GM12878 (cell line): ENCODE measurements around the gene LMO2. TPM values are rescaled to one million over a fixed set of nuclear protein-coding genes. Genes with fewer than 3 reads are reported as not detected.

Experiments
- ATAC-seq: fragments of 200-7000 bp; cut with Tn5 transposase; 3 replicates; pipeline ENCODE4 v1.9.1; 2020; ENCODE audit warnings: mild to moderate bottlenecking, moderate library complexity
- BruUV-seq: library from RNA; stranded (reverse); fragments of 400-500 nt; replicated peaks from 2 replicates; lab custom pipeline; 2021; lab: Mats Ljungman, UMichigan
- CTCF ChIA-PET: fragments of 300-600 bp; sonication (Branson Sonifier 250); formaldehyde crosslinking; extraction: SDS; loops from one replicate; lab custom pipeline; 2021; ENCODE audit warnings: inconsistent platforms; lab: Yijun Ruan, JAX
- POLR2A ChIA-PET: fragments of 350-600 bp; formaldehyde crosslinking; extraction: SDS; loops from one replicate; lab custom pipeline; 2021; ENCODE audit warnings: inconsistent platforms; lab: Charles Lee
- RAD21 ChIA-PET: fragments of 300-600 bp; sonication (Branson Sonifier 250); formaldehyde crosslinking; loops from one replicate; lab custom pipeline; 2023; ENCODE audit warnings: antibody characterized with exemption; ENCODE audit not compliant: unreplicated experiment; lab: Charles Lee
- SMC1A ChIA-PET: fragments of 300-600 bp; sonication (Branson Sonifier 250); formaldehyde crosslinking; loops from one replicate; lab custom pipeline; 2023; ENCODE audit not compliant: unreplicated experiment, uncharacterized antibody; lab: Charles Lee
- DNase-seq: peaks from one replicate; pipeline ENCODE4 v3.0.0-alpha.2; 2011; ENCODE audit warnings: low read depth, low spot score
- FAIRE-seq: peaks from 3 replicates; lab custom pipeline; 2011; peaks lifted over from hg19 to GRCh38; lab: Jason Lieb, UNC
- H2AFZ ChIP-seq: 2 replicates; pipeline ENCODE4 v1.6.0; 2011; ENCODE audit warnings: low read depth, low read length, control low read depth; ENCODE audit not compliant: control insufficient read depth
- H3K27ac ChIP-seq: 2 replicates; pipeline ENCODE4 v1.5.1; 2011; ENCODE audit warnings: control low read depth; ENCODE audit not compliant: control insufficient read depth, insufficient read depth
- H3K27me3 ChIP-seq, 2 experiments: replicated peaks in 1 of 2; 2 replicates each; pipeline versions ENCODE4 v1.6.0 to v1.6.1; 2011; ENCODE audit warnings: low read length in 1 of 2; ENCODE audit not compliant: control insufficient read depth in 2 of 2, insufficient read depth in 2 of 2
- H3K36me3 ChIP-seq, 2 experiments: 2 replicates each; pipeline ENCODE4 v1.5.1; 2011; ENCODE audit warnings: low read length in 1 of 2; ENCODE audit not compliant: control insufficient read depth in 2 of 2, insufficient read depth in 2 of 2
- H3K4me1 ChIP-seq: 2 replicates; pipeline ENCODE4 v1.6.1; 2011; ENCODE audit warnings: mild to moderate bottlenecking, low read length, moderate library complexity, mixed read lengths; ENCODE audit not compliant: control insufficient read depth, insufficient read depth
- H3K4me2 ChIP-seq: 2 replicates; pipeline ENCODE4 v1.6.0; 2011; ENCODE audit warnings: control low read depth; ENCODE audit not compliant: control insufficient read depth, insufficient read depth
- H3K4me3 ChIP-seq: fragments of 200-600 bp; sonication (generic); 2 replicates; pipeline ENCODE4 v1.5.1; 2016
- H3K79me2 ChIP-seq: 2 replicates; pipeline ENCODE4 v1.6.0; 2011; ENCODE audit warnings: low read length; ENCODE audit not compliant: control insufficient read depth, insufficient read depth
- H3K9ac ChIP-seq: 2 replicates; pipeline ENCODE4 v1.8.0; 2011; ENCODE audit warnings: low read length, control low read depth, mixed read lengths; ENCODE audit not compliant: control insufficient read depth, insufficient read depth
- H3K9me3 ChIP-seq: replicated peaks from 3 replicates; pipeline ENCODE4 v1.5.1; 2011; ENCODE audit warnings: mild to moderate bottlenecking, low read length; ENCODE audit not compliant: control insufficient read depth, insufficient read depth
- H4K20me1 ChIP-seq: 2 replicates; pipeline ENCODE4 v1.6.0; 2011; ENCODE audit not compliant: control insufficient read depth, insufficient read depth
- MEF2B ChIP-seq: fragments of 450-650 bp; IDR thresholded peaks from 2 replicates; pipeline ENCODE4 v1.6.1; 2018; ENCODE audit warnings: mild to moderate bottlenecking, moderate library complexity; ENCODE audit not compliant: partially characterized antibody, poor library complexity, severe bottlenecking
- NFXL1 ChIP-seq: fragments of 450-650 bp; IDR thresholded peaks from 2 replicates; pipeline ENCODE4 v1.6.1; 2017; ENCODE audit warnings: antibody characterized with exemption, mild to moderate bottlenecking, borderline replicate concordance
- RCOR1 ChIP-seq: conservative IDR thresholded peaks from 2 replicates; pipeline ENCODE4 v1.6.1; 2012; ENCODE audit warnings: low read depth, low read length, improper control_type of control experiment
- STAT3 ChIP-seq: IDR thresholded peaks from 2 replicates; pipeline ENCODE4 v1.6.1; 2011; ENCODE audit warnings: low read depth, low read length, improper control_type of control experiment
- WGBS: methylation state at CpG from one replicate; pipeline ENCODE4 v1.1.6; 2016; ENCODE audit warnings: low lambda C conversion rate; ENCODE audit not compliant: insufficient replicate concordance, insufficient coverage; ENCODE audit errors: missing lambda C conversion rate; 5-methylcytosine and 5-hydroxymethylcytosine counted together
- in situ Hi-C: fragments of 300-500 bp; cut with MboI; formaldehyde crosslinking; loops from 9 replicates; pipeline ENCODE4 v1.14.3; 2018; ENCODE audit warnings: mixed read lengths
- intact Hi-C: fragments of 100-400 bp; cut with micrococcal nuclease; formaldehyde crosslinking; loops from one replicate; pipeline ENCODE4 v1.14.2; 2022; ENCODE audit not compliant: unreplicated experiment
- polyA plus RNA-seq, 11 experiments: library from polyadenylated mRNA; depleted of rRNA in 4 of 11; unstranded in 6 of 11; stranded (reverse) in 5 of 11; fragments of >200 nt; fragmentation: Nextera tagmentation in 4 of 11; fragmentation: Illumina TruSeq in 1 of 11; extraction: Ambion mirVana in 4 of 11; extraction: Trizol in 1 of 11; gene quantifications; 1 replicate in 1 of 11; 2 replicates in 10 of 11; pipeline versions ENCODE4 v1.2.1 to v1.2.3, GENCODE V29; 2011 to 2016; ENCODE audit warnings: inconsistent platforms in 2 of 11, missing spikeins in 2 of 11, low read depth in 1 of 11
- total RNA-seq, 4 experiments: library from RNA; depleted of rRNA in 3 of 4; stranded (reverse); fragments of >200 nt in 3 of 4; fragmentation: Illumina TruSeq in 1 of 4; extraction: Trizol in 1 of 4; gene quantifications; 2 replicates each; pipeline versions ENCODE4 v1.2.1 to v1.2.3, GENCODE V29; 2013 to 2021
- TF ChIP-seq, protein P1 (sequence below): fragments of 450-650 bp; IDR thresholded peaks from 2 replicates; pipeline ENCODE4 v1.6.1; 2016; ENCODE audit warnings: mild to moderate bottlenecking
- TF ChIP-seq, protein P2 (sequence below): IDR thresholded peaks from 2 replicates; pipeline ENCODE4 v1.6.1; 2011; ENCODE audit warnings: borderline replicate concordance, low read depth, mild to moderate bottlenecking, moderate library complexity, low read length; ENCODE audit not compliant: insufficient read depth, poor library complexity, severe bottlenecking

LMO2 gene
- total and polyA plus RNA-seq, 10 of the 15 experiments (the other 5 are each of a cell fraction or from before 2014, with no cell fraction given), result 0.29 to 1.9 (median 1.1) TPM; not detected in 1

DNA sequence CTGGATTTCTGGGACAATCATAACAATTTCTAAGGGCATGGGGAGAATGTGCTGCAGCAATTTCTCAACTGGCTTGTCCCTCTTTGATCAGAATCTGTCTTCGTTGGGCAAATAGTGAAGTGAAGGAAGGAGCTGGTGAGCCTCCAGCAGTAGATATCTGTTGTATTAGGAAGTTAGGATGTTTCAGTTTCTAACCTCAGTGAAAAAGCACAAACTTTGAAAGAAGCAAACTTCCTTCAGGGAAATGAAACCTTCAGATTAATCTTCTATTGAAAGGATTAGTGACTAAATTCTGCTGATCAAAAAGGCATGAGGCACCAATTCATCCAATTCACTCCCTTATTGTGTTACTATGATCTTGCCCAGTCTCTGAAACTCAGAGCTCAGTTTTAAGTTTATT lies 24.3 kb downstream of the LMO2 start (continued):
- TF ChIP-seq MEF2B (no peak), RCOR1 (no peak), NFXL1 (no peak)
- TF ChIP-seq, protein P1, sequence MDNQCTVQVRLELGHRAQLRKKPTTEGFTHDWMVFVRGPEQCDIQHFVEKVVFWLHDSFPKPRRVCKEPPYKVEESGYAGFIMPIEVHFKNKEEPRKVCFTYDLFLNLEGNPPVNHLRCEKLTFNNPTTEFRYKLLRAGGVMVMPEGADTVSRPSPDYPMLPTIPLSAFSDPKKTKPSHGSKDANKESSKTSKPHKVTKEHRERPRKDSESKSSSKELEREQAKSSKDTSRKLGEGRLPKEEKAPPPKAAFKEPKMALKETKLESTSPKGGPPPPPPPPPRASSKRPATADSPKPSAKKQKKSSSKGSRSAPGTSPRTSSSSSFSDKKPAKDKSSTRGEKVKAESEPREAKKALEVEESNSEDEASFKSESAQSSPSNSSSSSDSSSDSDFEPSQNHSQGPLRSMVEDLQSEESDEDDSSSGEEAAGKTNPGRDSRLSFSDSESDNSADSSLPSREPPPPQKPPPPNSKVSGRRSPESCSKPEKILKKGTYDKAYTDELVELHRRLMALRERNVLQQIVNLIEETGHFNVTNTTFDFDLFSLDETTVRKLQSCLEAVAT, result no peak

DNA sequence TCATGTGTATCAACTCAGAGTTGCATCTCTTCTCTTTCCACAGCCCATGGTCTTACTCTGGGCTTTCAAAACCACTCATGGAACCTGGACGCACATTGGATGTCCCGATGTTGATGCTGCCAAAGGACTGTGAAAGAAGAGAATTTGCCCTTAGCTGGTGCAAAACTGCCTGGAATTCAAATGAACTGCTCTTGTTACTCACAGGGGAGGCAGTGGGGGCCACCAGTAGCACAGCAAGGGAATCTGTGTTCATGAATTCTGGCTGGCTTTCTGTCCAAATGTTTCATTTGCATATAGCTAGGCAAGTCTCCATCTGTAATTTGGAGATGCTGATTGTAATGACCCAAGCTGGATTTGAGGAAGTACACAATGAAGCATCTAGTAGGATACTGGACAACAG lies 24.9 kb downstream of the LMO2 start:
- CTCF ChIA-PET, result interaction anchor here (0.6 to 4.7 kb wide), 5 partner anchors 9 to 121 kb away, joined by 3 to 20 read pairs (median 7); no protein-coding TSS in a partner anchor
- in situ Hi-C loops, result no loop called here
- no peaks in the 10 kb centered on the region for H3K9me3 ChIP-seq
- no peaks in the 10 kb centered on the region for H3K36me3 ChIP-seq
- TF ChIP-seq, protein P2, sequence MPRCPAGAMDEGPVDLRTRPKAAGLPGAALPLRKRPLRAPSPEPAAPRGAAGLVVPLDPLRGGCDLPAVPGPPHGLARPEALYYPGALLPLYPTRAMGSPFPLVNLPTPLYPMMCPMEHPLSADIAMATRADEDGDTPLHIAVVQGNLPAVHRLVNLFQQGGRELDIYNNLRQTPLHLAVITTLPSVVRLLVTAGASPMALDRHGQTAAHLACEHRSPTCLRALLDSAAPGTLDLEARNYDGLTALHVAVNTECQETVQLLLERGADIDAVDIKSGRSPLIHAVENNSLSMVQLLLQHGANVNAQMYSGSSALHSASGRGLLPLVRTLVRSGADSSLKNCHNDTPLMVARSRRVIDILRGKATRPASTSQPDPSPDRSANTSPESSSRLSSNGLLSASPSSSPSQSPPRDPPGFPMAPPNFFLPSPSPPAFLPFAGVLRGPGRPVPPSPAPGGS, result no peak
- TF ChIP-seq STAT3, result no peak
- H3K27me3 ChIP-seq, result peaks cover 4 to 8% of the 10 kb centered on the region in 2 experiments
- RAD21 ChIA-PET, result no interaction called here
- no peak for DNase-seq
- BruUV-seq, result no TSS peak
- WGBS, result 97% methylated on average over 2 of the region's 2 CpGs
- peaks cover 4% of the 10 kb centered on the region for H3K4me1 ChIP-seq
- H3K4me2 ChIP-seq, result no peak overlapping the region
- no peak overlapping the region for H3K27ac ChIP-seq
- H3K79me2 ChIP-seq, result no peaks in the 10 kb centered on the region
- no peak overlapping the region for H2AFZ ChIP-seq
- no peaks in the 10 kb centered on the region for H4K20me1 ChIP-seq
- no peak overlapping the region for H3K4me3 ChIP-seq
- SMC1A ChIA-PET, result interaction anchor here (1.3 to 3.3 kb wide), 4 partner anchors 9 to 103 kb away, joined by 3 to 14 read pairs (median 6); no protein-coding TSS in a partner anchor
- intact Hi-C loops, result loop anchor here (5.0 kb wide), 1 partner anchor 45 kb away; no protein-coding TSS in a partner anchor
- POLR2A ChIA-PET, result interaction anchor here (0.6 kb wide), 1 partner anchor 214 kb away, joined by 3 read pairs; no protein-coding TSS in a partner anchor
- ATAC-seq, result no peak
- no peak overlapping the region for H3K9ac ChIP-seq
- no peak for FAIRE-seq
